DND-41 (cell line): ENCODE data around the gene MCFD2.

Experiments
- ATAC-seq: fragments of 200-7000 bp; cut with Tn5 transposase; 3 replicates; pipeline ENCODE4 v1.9.1; 2021; ENCODE audit warnings: low read depth; ENCODE audit not compliant: insufficient read depth
- DNase-seq: peaks from one replicate; pipeline ENCODE4 v3.0.0-alpha.2; 2020
- H2AFZ ChIP-seq: 2 replicates; pipeline ENCODE4 v1.6.0; 2012; ENCODE audit warnings: low read depth, low read length
- H3K27ac ChIP-seq: 2 replicates; pipeline ENCODE4 v1.5.1; 2012; ENCODE audit warnings: low read length, inconsistent platforms
- H3K27me3 ChIP-seq: fragments of 200-600 bp; sonication (generic); 2 replicates; pipeline ENCODE4 v1.6.0; 2012; ENCODE audit warnings: low read length, mild to moderate bottlenecking, inconsistent platforms; ENCODE audit not compliant: insufficient read depth, poor library complexity
- H3K36me3 ChIP-seq: 2 replicates; pipeline ENCODE4 v1.5.1; 2012; ENCODE audit warnings: low read length, inconsistent platforms; ENCODE audit not compliant: insufficient read depth
- H3K4me1 ChIP-seq: 2 replicates; pipeline ENCODE4 v1.5.1; 2012; ENCODE audit warnings: mild to moderate bottlenecking, low read length; ENCODE audit not compliant: insufficient read depth
- H3K4me2 ChIP-seq: 2 replicates; pipeline ENCODE4 v1.6.0; 2012; ENCODE audit warnings: mild to moderate bottlenecking, moderate library complexity, low read length, inconsistent platforms; ENCODE audit not compliant: insufficient read depth
- H3K4me3 ChIP-seq, 2 experiments: fragments of 200-600 bp in 1 of 2; shearing (Covaris generic) in 1 of 2; 2 replicates each; pipeline ENCODE4 v1.5.1; 2012 to 2016; ENCODE audit warnings: inconsistent platforms in 2 of 2, low read length in 2 of 2, mild to moderate bottlenecking in 2 of 2, low read depth in 1 of 2, moderate library complexity in 1 of 2
- H3K79me2 ChIP-seq: 2 replicates; pipeline ENCODE4 v1.6.0; 2012; ENCODE audit warnings: low read length, inconsistent platforms; ENCODE audit not compliant: insufficient read depth
- H3K9ac ChIP-seq: 2 replicates; pipeline ENCODE4 v1.6.0; 2012; ENCODE audit warnings: low read depth, mild to moderate bottlenecking, inconsistent platforms, low read length, moderate library complexity
- H3K9me3 ChIP-seq: 2 replicates; pipeline ENCODE4 v1.5.1; 2012; ENCODE audit warnings: low read length, moderate library complexity, mild to moderate bottlenecking, inconsistent platforms; ENCODE audit not compliant: insufficient read depth, severe bottlenecking
- H4K20me1 ChIP-seq: 2 replicates; pipeline ENCODE4 v1.6.0; 2012; ENCODE audit warnings: low read length; ENCODE audit not compliant: insufficient read depth
- CTCF ChIP-seq: IDR thresholded peaks from 2 replicates; pipeline ENCODE4 v1.5.1; 2012; ENCODE audit warnings: borderline replicate concordance, low read length, moderate library complexity, mild to moderate bottlenecking; ENCODE audit not compliant: poor library complexity, severe bottlenecking; ENCODE audit errors: extremely low read depth
- EZH2 ChIP-seq: IDR thresholded peaks from 3 replicates; pipeline ENCODE4 v1.6.1; 2012; ENCODE audit warnings: borderline replicate concordance, low read depth, mild to moderate bottlenecking, moderate library complexity, low read length, inconsistent platforms; ENCODE audit not compliant: severe bottlenecking

MCFD2 gene

GRCh38 chr2:46852598-46852997 lies 63.0 kb downstream of the MCFD2 start:
- no peak overlapping the region for H3K4me3 ChIP-seq
- H3K9me3 ChIP-seq: no peaks in the 10 kb centered on the region
- H3K79me2 ChIP-seq: no peaks in the 10 kb centered on the region
- H3K27me3 ChIP-seq: peaks cover 20% of the 10 kb centered on the region
- no peaks in the 10 kb centered on the region for H3K4me1 ChIP-seq
- H3K27ac ChIP-seq: no peak overlapping the region
- H3K9ac ChIP-seq: no peak overlapping the region
- no peaks in the 10 kb centered on the region for H3K36me3 ChIP-seq
- no peaks in the 10 kb centered on the region for H4K20me1 ChIP-seq
- TF ChIP-seq CTCF (no peak), EZH2 (no peak)
- no peak overlapping the region for H2AFZ ChIP-seq
- ATAC-seq (no peak), DNase-seq (no peak)
- H3K4me2 ChIP-seq: no peak overlapping the region

- no peaks in the 10 kb centered on the region for H3K9me3 ChIP-seq
- H3K9ac ChIP-seq: no peak overlapping the region
- no peak overlapping the region for H2AFZ ChIP-seq
- H3K27me3 ChIP-seq: peaks cover 20% of the 10 kb centered on the region
- no peaks in the 10 kb centered on the region for H4K20me1 ChIP-seq
- no peaks in the 10 kb centered on the region for H3K36me3 ChIP-seq
- H3K4me2 ChIP-seq: no peak overlapping the region
- no peak overlapping the region for H3K4me3 ChIP-seq
- H3K4me1 ChIP-seq: no peaks in the 10 kb centered on the region
- H3K27ac ChIP-seq: no peak overlapping the region
- DNase-seq (no peak), ATAC-seq (no peak)
- H3K79me2 ChIP-seq: no peaks in the 10 kb centered on the region
- TF ChIP-seq EZH2 (no peak), CTCF (no peak)
Measured at GRCh38 chr2:46852124-46852523, 63.5 kb downstream of the MCFD2 start.
